Prostate gland (tissue), 2 donors: ENCODE data around the gene FUOM. TPM values are rescaled to one million over a fixed set of nuclear protein-coding genes. Genes with fewer than 3 reads are reported as not detected.

Experiments used
- DNase-seq: peaks from one replicate; pipeline ENCODE4 v3.0.0-alpha.2; 2019; ENCODE audit warnings: low spot score
- H3K27ac ChIP-seq, 2 donors: fragments of 200-600 bp; sonication (generic); 2 replicates each; pipeline ENCODE4 v1.5.1; 2017 to 2019
- H3K27me3 ChIP-seq: fragments of 200-600 bp; sonication (generic); replicated peaks from 2 replicates; pipeline ENCODE4 v1.5.1; 2019; ENCODE audit not compliant: insufficient read depth
- H3K36me3 ChIP-seq, 2 donors: fragments of 200-600 bp; sonication (generic); 1 replicate in 1 of 2; 2 replicates in 1 of 2; pipeline versions ENCODE4 v1.5.1 to v1.8.1; 2017 to 2019
- H3K4me1 ChIP-seq: fragments of 200-600 bp; sonication (generic); replicated peaks from 2 replicates; pipeline ENCODE4 v1.5.1; 2019
- H3K4me3 ChIP-seq, 2 donors: fragments of 200-600 bp; sonication (generic); 2 replicates each; pipeline ENCODE4 v1.5.1; 2017 to 2019
- H3K9me3 ChIP-seq: fragments of 200-600 bp; sonication (generic); 2 replicates; pipeline ENCODE4 v1.5.1; 2017
- POLR2A ChIP-seq: fragments of 450-650 bp; IDR thresholded peaks from one replicate; pipeline ENCODE4 v1.6.1; 2016; ENCODE audit warnings: antibody characterized with exemption, mild to moderate bottlenecking
- POLR2AphosphoS5 ChIP-seq: sonication (generic); formaldehyde crosslinking; IDR thresholded peaks from one replicate; pipeline ENCODE4 v1.6.1; 2017; ENCODE audit warnings: antibody characterized with exemption
- WGBS: methylation state at CpG from one replicate; pipeline ENCODE4 v1.1.5; 2018; 5-methylcytosine and 5-hydroxymethylcytosine counted together
- intact Hi-C: fragments of 100-400 bp; cut with DNase I; formaldehyde crosslinking; loops from one replicate; pipeline ENCODE4 v1.14.2; 2022
- total RNA-seq, 2 donors: library from RNA; depleted of rRNA; stranded (reverse); fragments of >200 nt; gene quantifications; one replicate each; pipeline ENCODE4 v1.1.0, GENCODE V29; 2016
- TF ChIP-seq, protein P1 (sequence below), 4 experiments: fragments of 200-600 bp in 2 of 4; fragments of 450-650 bp in 2 of 4; sonication (generic) in 2 of 4; IDR thresholded peaks; 1 replicate in 3 of 4; 2 replicates in 1 of 4; pipeline ENCODE4 v1.5.1; 2016 to 2019; ENCODE audit warnings: antibody characterized with exemption in 4 of 4, mild to moderate bottlenecking in 2 of 4, moderate library complexity in 2 of 4

The FUOM gene
- total RNA-seq, 2 donors from 2014 or later, result 8.7 to 11.4 TPM

DNA sequence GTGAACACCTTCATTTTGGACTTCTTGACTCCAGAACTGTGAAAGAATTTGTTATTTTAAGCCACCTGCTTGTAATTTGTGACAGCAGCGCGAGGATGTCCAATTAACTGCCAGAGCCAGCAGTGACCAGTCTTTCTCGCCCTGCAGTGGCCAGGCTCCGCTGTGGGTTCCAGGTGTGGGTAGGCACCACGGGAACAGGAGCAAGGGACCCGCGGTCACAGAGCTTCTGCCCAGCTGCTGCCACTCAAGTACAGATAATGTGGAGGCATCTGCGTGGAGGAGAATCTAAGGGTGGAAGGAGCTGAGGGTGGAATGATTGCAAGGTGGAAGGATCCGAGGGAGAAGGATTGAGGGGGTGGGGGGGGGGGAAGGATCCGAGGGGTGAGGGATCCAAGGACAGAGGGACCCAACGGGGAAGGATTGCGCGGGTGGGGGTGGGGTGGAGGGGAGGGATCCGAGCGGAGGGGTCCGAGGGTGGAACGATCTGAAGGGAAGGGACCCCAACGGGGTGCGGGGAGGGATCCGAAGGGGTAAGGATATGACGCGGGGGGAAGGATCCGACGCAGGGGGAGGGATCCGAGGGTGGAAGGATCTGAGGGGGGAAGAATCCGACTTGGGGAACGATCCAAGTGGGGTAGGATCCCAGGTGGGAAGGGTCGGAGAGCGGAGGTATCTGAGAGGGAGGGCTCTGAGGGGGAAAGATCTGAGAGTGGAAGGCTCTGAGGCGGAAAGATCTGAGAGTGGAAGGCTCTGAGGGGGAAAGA, 24.7 kb downstream of the FUOM start:
- Histone ChIP-seq H3K4me1 (peaks cover 15% of the 10 kb centered on the region), H3K27me3 (peaks cover 23% of the 10 kb centered on the region), H3K9me3 (no peaks in the 10 kb centered on the region), H3K36me3 (no peaks in the 10 kb centered on the region), H3K27ac (no peak overlapping the region), H3K4me3 (no peak overlapping the region)
- intact Hi-C loops, result loop anchor here (5.0 kb wide), 1 partner anchor 184 kb away; no protein-coding TSS in a partner anchor
- no peak for DNase-seq
- 76% methylated on average over 30 of the region's 30 CpGs for WGBS
- TF ChIP-seq POLR2AphosphoS5 (no peak), POLR2A (no peak)
- TF ChIP-seq, protein P1, sequence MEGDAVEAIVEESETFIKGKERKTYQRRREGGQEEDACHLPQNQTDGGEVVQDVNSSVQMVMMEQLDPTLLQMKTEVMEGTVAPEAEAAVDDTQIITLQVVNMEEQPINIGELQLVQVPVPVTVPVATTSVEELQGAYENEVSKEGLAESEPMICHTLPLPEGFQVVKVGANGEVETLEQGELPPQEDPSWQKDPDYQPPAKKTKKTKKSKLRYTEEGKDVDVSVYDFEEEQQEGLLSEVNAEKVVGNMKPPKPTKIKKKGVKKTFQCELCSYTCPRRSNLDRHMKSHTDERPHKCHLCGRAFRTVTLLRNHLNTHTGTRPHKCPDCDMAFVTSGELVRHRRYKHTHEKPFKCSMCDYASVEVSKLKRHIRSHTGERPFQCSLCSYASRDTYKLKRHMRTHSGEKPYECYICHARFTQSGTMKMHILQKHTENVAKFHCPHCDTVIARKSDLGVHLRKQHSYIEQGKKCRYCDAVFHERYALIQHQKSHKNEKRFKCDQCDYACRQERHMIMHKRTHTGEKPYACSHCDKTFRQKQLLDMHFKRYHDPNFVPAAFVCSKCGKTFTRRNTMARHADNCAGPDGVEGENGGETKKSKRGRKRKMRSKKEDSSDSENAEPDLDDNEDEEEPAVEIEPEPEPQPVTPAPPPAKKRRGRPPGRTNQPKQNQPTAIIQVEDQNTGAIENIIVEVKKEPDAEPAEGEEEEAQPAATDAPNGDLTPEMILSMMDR (IDR thresholded peaks at IDR 0.05), result no peak

DNA sequence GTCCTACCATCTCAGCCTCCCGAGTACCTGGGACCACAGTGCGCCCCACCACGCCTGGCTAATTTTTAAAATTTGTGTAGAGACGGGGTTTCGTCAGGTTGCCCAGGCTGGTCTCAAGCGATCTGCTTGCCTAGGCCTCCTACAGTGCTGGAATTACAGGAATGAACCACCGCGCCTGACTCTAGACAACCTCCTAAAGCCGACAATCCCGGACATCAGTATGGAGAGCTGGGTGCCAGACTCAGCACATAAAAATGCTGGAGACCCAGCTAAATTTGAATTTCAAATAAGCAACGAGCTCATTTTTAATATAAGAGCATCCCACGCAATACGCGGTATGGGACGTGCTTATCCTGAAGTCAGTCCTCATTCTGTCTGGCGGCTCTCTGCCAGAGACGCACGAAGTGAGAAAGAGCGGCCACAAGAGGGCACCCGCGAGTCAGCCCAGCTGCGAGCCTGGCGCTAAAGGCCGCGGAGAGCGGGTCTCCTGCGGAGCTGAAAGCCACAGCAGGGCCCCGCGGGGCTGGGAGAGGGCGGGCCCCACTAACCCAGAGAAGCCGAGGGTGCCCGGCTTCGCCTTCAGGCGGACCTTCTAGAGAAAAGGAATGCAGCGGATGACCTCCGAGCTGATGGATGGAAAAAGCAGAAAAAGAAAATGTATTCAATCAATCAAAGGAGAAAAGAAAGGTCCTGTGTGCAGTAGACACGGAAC, 28.2 kb downstream of the FUOM start:
- intact Hi-C loops, result loop anchor here (5.0 kb wide), 1 partner anchor 188 kb away; no protein-coding TSS in a partner anchor
- no peaks in the 10 kb centered on the region for H3K9me3 ChIP-seq
- H3K4me1 ChIP-seq, result no peaks in the 10 kb centered on the region
- DNase-seq, result peak; percentile 76
- H3K27me3 ChIP-seq, result peaks cover 2% of the 10 kb centered on the region
- TF ChIP-seq POLR2AphosphoS5, result peak; percentile 61
- no peak for TF ChIP-seq POLR2A
- TF ChIP-seq, protein P1 (IDR thresholded peaks at IDR 0.05), result peak; percentile 85 to 90 (median 87)
- no peak overlapping the region for H3K4me3 ChIP-seq
- H3K36me3 ChIP-seq, result no peaks in the 10 kb centered on the region
- H3K27ac ChIP-seq, result no peak overlapping the region
- 7% methylated on average over 37 of the region's 37 CpGs for WGBS

DNA sequence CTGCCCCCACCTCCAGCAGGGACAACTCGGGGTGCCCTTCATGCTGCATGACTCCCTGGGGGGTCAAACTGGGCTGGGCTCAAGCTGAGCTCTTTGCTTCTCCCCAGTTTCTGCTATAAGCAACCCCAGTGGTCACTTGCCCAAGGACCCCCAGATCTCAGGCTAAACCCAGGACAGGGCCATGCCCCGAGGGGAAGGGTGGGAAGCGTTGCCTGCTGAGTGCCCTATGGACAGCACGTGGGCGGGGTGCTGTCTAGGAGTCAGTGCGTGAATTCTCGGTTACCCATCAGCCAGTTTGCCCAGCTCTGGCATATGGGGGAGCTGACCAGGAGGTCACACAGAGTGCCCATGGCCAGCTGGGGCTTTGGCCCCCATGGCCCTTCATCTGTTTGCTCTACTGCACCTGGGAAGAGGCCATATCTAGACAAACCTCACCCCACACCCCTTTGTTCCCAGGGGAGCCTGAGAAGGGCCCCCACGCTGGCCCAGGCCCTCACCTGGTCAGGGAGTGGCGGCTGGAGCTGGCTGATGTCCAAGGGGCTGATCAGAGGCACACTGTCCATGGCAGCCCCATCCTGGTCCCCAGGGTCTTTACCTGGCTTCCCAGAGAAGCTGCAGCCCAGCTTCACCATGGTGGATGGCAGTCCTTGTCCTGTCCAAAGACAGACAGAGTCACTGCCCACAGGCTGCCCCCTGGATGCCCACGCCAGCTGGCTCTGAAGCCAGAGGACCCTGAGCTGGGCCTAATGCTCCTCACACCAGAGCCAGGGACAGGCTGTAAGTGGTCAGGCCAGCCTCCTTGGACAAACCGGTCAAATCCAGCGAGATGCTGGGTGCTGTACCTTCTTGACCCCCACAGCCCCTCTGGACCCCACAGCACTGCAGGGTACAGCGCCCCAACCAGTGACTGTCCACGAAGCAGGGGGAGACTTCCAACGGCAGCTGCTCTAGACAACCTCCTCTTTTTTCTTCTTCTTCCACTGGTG, 29.2 kb downstream of the FUOM start:
- Histone ChIP-seq H3K27ac (no peak overlapping the region), H3K27me3 (no peaks in the 10 kb centered on the region), H3K4me3 (no peak overlapping the region), H3K9me3 (no peaks in the 10 kb centered on the region), H3K4me1 (no peaks in the 10 kb centered on the region), H3K36me3 (no peaks in the 10 kb centered on the region)
- no peak for DNase-seq
- intact Hi-C loops, result no loop called here
- TF ChIP-seq, protein P1 (IDR thresholded peaks at IDR 0.05), result no peak
- no peak for TF ChIP-seq POLR2A
- WGBS, result 87% methylated on average over 14 of the region's 15 CpGs

DNA sequence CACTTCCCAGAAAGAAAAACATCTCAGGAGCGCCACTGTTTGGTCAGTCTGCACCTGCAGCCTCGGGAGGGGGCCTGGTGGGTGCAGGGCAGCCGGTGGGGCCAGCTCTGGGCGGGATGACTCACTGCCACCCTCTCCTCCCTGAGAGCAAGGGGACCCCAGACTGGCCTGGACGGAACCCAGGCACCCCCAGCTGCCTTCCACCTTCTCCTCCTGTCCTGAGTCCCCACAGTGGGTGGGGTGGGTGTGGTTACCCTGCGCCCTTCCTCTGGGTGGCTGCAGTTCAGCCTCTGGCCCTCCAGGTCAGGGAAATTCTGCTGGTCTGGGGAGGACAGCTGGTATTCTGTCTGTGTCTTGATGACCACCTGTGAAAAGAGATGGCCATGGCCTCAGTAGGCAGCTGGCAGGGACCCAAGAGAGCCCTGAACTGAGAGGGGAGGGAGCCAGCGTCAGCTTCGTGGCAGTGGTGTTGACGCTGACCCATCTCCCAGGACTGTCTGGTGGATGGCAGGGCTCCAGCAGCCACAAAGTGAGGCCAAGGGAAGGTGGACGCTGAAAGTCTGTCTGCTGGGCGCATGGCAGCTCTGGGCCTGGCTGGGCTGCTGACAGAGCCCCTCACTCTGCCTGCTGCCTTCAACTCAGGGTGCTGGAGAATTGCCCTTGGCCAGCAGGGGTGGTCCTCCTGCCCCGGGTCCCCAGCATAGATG, 30.0 kb downstream of the FUOM start:
- 30% methylated on average over 12 of the region's 12 CpGs for WGBS
- Histone ChIP-seq H3K27ac (no peak overlapping the region), H3K4me3 (no peak overlapping the region), H3K4me1 (no peaks in the 10 kb centered on the region), H3K36me3 (no peaks in the 10 kb centered on the region), H3K27me3 (no peaks in the 10 kb centered on the region), H3K9me3 (no peaks in the 10 kb centered on the region)
- no peak for TF ChIP-seq POLR2A
- TF ChIP-seq, protein P1 (IDR thresholded peaks at IDR 0.05), result no peak
- TF ChIP-seq POLR2AphosphoS5, result no peak
- intact Hi-C loops, result no loop called here
- DNase-seq, result no peak
